Heart left ventricle (tissue), 16 donors: Measurements from ENCODE around the gene LRP10. TPM values are rescaled to one million over a fixed set of nuclear protein-coding genes. Genes with fewer than 3 reads are reported as not detected.
"Not testable (repeated sequence)": the region's sequence is repeated elsewhere in the genome, so short reads cannot be mapped to it uniquely, and the experiment has no call there.

Experiments
- ATAC-seq, 4 donors: fragments of 200-7000 bp; cut with Tn5 transposase; one replicate each; pipeline ENCODE4 v1.9.1; 2020 to 2022; ENCODE audit warnings: moderate library complexity in 4 of 4, mild to moderate bottlenecking in 3 of 4, moderate number of reproducible peaks in 1 of 4
- DNase-seq, 5 donors: peaks; one replicate each; pipeline ENCODE4 v3.0.0-alpha.2; 2020
- H3K27ac ChIP-seq, 12 donors: fragments of 200-600 bp; sonication (generic) in 4 of 12; one replicate each; pipeline versions ENCODE4 v1.5.0 to v1.8.0; 2016 to 2022; ENCODE audit warnings: mild to moderate bottlenecking in 2 of 12
- H3K27me3 ChIP-seq, 9 donors: fragments of 200-600 bp; sonication (generic) in 2 of 9; one replicate each; pipeline versions ENCODE4 v1.5.1 to v1.8.0; 2016 to 2022; ENCODE audit warnings: mild to moderate bottlenecking in 3 of 9
- H3K36me3 ChIP-seq, 9 donors: fragments of 200-600 bp; sonication (generic) in 2 of 9; one replicate each; pipeline versions ENCODE4 v1.5.0 to v1.8.0; 2018 to 2022; ENCODE audit warnings: mild to moderate bottlenecking in 2 of 9
- H3K4me1 ChIP-seq, 12 donors: fragments of 200-600 bp; sonication (generic) in 4 of 12; one replicate each; pipeline versions ENCODE4 v1.5.0 to v1.8.0; 2016 to 2022; ENCODE audit warnings: mild to moderate bottlenecking in 3 of 12
- H3K4me3 ChIP-seq, 12 donors: fragments of 200-600 bp; sonication (generic) in 4 of 12; one replicate each; pipeline versions ENCODE4 v1.5.0 to v1.8.0; 2017 to 2022; ENCODE audit warnings: mild to moderate bottlenecking in 9 of 12, moderate library complexity in 4 of 12
- H3K9me3 ChIP-seq, 12 donors: fragments of 200-600 bp; sonication (generic) in 4 of 12; one replicate each; pipeline versions ENCODE4 v1.5.0 to v1.8.0; 2016 to 2022; ENCODE audit warnings: mild to moderate bottlenecking in 1 of 12
- POLR2A ChIP-seq, 2 donors: fragments of 450-650 bp; IDR thresholded peaks; one replicate each; pipeline ENCODE4 v1.6.1; 2017; ENCODE audit warnings: antibody characterized with exemption in 2 of 2, mild to moderate bottlenecking in 2 of 2, moderate library complexity in 2 of 2
- WGBS, 4 donors: extraction: QIAGEN DNeasy Blood & Tissue Kit in 2 of 4; methylation state at CpG; one replicate each; pipeline versions ENCODE4 v1.1.5 to v1.1.7; 2013 to 2018; 5-methylcytosine and 5-hydroxymethylcytosine counted together
- intact Hi-C, 10 donors: fragments of 100-400 bp; cut with DNase I; formaldehyde crosslinking; loops; one replicate each; pipeline versions ENCODE4 v1.11.1 to v1.14.2; 2022
- polyA plus RNA-seq, 2 donors: library from polyadenylated mRNA; stranded (reverse); fragments of 200-250 nt; gene quantifications; one replicate each; pipeline ENCODE4 v1.2.3, GENCODE V29; 2013
- total RNA-seq, 9 donors: library from RNA; depleted of rRNA in 2 of 9; stranded (reverse); fragments of >200 nt in 2 of 9; fragmentation: NEBNext Ultra II Directional in 3 of 9; extraction: Animal tissue kit (Norgen Biotek cat#: 25700) in 3 of 9; gene quantifications; one replicate each; pipeline versions ENCODE4 v1.1.0 to v1.2.4, GENCODE V29; 2016 to 2023
- TF ChIP-seq, protein P1 (sequence below), 12 donors: fragments of 200-600 bp; sonication (generic) in 4 of 12; IDR thresholded peaks; one replicate each; pipeline versions ENCODE4 v1.5.0 to v1.8.0; 2018 to 2022; ENCODE audit warnings: antibody characterized with exemption in 12 of 12, mild to moderate bottlenecking in 5 of 12
- donor health status: ischemic (EF 13 %, LVEDD 7.1; RV severe dilation, severe dysfunction).
- donor health status: healthy with polysubstance abuse.
- donor health status: DM: no; HTN: yes; CAD: no.
- donor health status: DM: no; HTN: no; CAD: no.
- donor health status: ischemic (EF 25% LVEDD 6.9; RV normal size, moderate dysfunction).
- donor health status: ischemic (EF 25% LVEDD 5.7; RV mildly dilated, moderate dysfunction).
- donor health status: healthy.
- donor health status: DM: yes; HTN: yes; CAD: no.
- donor health status: ischemic (EF 35%, LVEDD 5.7; RV mildly dilated, moderate dysfunction).
- donor health status: nonischemic (EF 11% LVEDD 7.7; RV severe dilation, severe dysfunction).
- donor health status: DM: yes; HTN: yes; CAD: no.
- donor health status: PGD.
- donor health status: ischemic (EF 29% LVEDD 5.4; RV normal size, mild dysfunction).
- donor health status: nonischemic (EF 23%, LVEDD 6.1; RV moderate dilation, normal function).

The LRP10 gene
- total and polyA plus RNA-seq, 11 donors, result 11.0 to 128 (median 64.5) TPM

- Histone ChIP-seq H3K27me3 (no peaks in the 10 kb centered on the region), H3K9me3 (no peaks in the 10 kb centered on the region), H3K27ac (no peak overlapping the region), H3K4me3 (no peak overlapping the region), H3K4me1 (peaks cover 0 to 14% (median 0%) of the 10 kb centered on the region in 12 donors), H3K36me3 (peaks cover 0 to 99% (median 85%) of the 10 kb centered on the region in 9 donors)
- ATAC-seq, result no peak
- 91 to 94% (median 92%) methylated on average over 3 of the region's 3 CpGs for WGBS, 4 donors
- intact Hi-C loops, result loop anchor here in 1 of 10 donors (10.0 kb wide), 1 partner anchor 83 kb away; the partner anchor contains the start of gene MRPL52
- TF ChIP-seq POLR2A (IDR thresholded peaks at IDR 0.05), result no peak
- TF ChIP-seq, protein P1, sequence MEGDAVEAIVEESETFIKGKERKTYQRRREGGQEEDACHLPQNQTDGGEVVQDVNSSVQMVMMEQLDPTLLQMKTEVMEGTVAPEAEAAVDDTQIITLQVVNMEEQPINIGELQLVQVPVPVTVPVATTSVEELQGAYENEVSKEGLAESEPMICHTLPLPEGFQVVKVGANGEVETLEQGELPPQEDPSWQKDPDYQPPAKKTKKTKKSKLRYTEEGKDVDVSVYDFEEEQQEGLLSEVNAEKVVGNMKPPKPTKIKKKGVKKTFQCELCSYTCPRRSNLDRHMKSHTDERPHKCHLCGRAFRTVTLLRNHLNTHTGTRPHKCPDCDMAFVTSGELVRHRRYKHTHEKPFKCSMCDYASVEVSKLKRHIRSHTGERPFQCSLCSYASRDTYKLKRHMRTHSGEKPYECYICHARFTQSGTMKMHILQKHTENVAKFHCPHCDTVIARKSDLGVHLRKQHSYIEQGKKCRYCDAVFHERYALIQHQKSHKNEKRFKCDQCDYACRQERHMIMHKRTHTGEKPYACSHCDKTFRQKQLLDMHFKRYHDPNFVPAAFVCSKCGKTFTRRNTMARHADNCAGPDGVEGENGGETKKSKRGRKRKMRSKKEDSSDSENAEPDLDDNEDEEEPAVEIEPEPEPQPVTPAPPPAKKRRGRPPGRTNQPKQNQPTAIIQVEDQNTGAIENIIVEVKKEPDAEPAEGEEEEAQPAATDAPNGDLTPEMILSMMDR (IDR thresholded peaks at IDR 0.05), result no peak
- DNase-seq, result no peak
These were observed 35.9 kb downstream of the LRP10 start for GRCh38 chr14:22907429-22907828.

DNA sequence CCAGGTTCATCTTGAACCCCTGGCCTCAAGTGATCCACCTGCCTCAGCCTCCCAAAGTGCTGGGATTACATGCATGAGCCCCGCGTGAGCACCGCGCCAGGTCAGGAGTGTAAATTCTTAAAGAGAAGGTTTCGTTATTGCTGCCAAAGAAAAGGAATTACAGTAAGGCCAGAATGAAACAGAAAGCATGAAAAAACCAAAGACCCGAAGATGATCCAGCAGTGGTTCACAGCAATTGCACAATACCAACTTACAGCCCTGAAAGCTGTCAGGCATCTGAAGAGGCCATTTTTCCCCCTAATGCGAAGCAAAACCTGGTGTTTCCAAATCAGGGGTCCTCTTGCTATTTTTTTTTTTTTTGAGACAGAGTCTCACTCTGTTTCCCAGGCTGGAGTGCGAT is 37.1 kb downstream of the LRP10 start:
- peak overlapping the region in 1 of 12 donors; percentile 65 for H3K27ac ChIP-seq
- no peak overlapping the region for H3K4me3 ChIP-seq
- H3K27me3 ChIP-seq, result no peaks in the 10 kb centered on the region
- no peaks in the 10 kb centered on the region for H3K9me3 ChIP-seq
- intact Hi-C loops, result loop anchor here in 1 of 10 donors (10.0 kb wide), 1 partner anchor 84 kb away; the partner anchor contains the start of gene MRPL52
- DNase-seq (no peak), ATAC-seq (no peak)
- H3K36me3 ChIP-seq, result peaks cover 0 to 96% (median 77%) of the 10 kb centered on the region in 9 donors
- 90 to 96% (median 93%) methylated on average over 8 of the region's 8 CpGs for WGBS, 4 donors
- no peak for TF ChIP-seq POLR2A (IDR thresholded peaks at IDR 0.05)
- TF ChIP-seq, protein P1 (IDR thresholded peaks at IDR 0.05), result no peak
- peaks cover 0 to 14% (median 0%) of the 10 kb centered on the region in 12 donors for H3K4me1 ChIP-seq

GRCh38 chr14:22910916-22911315 is 39.4 kb downstream of the LRP10 start:
- H3K36me3 ChIP-seq, result peaks cover 0 to 83% (median 57%) of the 10 kb centered on the region in 9 donors

GRCh38 chr14:22914836-22915235 is 43.3 kb downstream of the LRP10 start:
- not testable (repeated sequence) for H3K9me3 ChIP-seq, ATAC-seq, H3K4me3 ChIP-seq, DNase-seq, H3K27me3 ChIP-seq
- intact Hi-C loops, result loop anchor here in 3 of 10 donors (5.0 to 10.0 kb wide), 2 partner anchors 43 to 80 kb away; partner anchors contain the start of genes LRP10 (in 2 of the 3) and MMP14 (in 1 of the 3)
- peaks cover 0 to 54% (median 24%) of the 10 kb centered on the region in 9 donors for H3K36me3 ChIP-seq
- peak overlapping the region in 1 of 12 donors; percentile 72 for H3K27ac ChIP-seq
- peaks cover 0 to 47% (median 19%) of the 10 kb centered on the region in 12 donors for H3K4me1 ChIP-seq
- WGBS, 4 donors, result 94 to 97% (median 96%) methylated on average over 4 of the region's 4 CpGs

More at GRCh38 chr14:22910916-22911315, 39.4 kb downstream of the LRP10 start:
- no peak overlapping the region for H3K27ac ChIP-seq
- H3K27me3 ChIP-seq, result no peaks in the 10 kb centered on the region
- DNase-seq, result no peak
- no peaks in the 10 kb centered on the region for H3K9me3 ChIP-seq
- H3K4me1 ChIP-seq, result peaks cover 0 to 28% (median under 1%) of the 10 kb centered on the region in 12 donors
- no peak for ATAC-seq
- H3K4me3 ChIP-seq, result no peak overlapping the region
- intact Hi-C loops, result loop anchor here in 1 of 10 donors (10.0 kb wide), 1 partner anchor 76 kb away; the partner anchor contains the start of gene MMP14
- TF ChIP-seq POLR2A (IDR thresholded peaks at IDR 0.05), result no peak
- TF ChIP-seq, protein P1 (IDR thresholded peaks at IDR 0.05), result no peak
- whole genome bisulfite sequencing, 4 donors, result 88 to 95% (median 92%) methylated on average over 5 of the region's 5 CpGs
